ENCODE measurements around the gene CREBRF. TPM values are rescaled to one million over a fixed set of nuclear protein-coding genes. Genes with fewer than 3 reads are reported as not detected.
A peak's percentile ranks its signal among the peaks of the same experiment; 100 is the strongest.

CREBRF gene
- total RNA-seq, 1 donor from 2014 or later, result 10.0 TPM

- FAIRE-seq, result no peak
- no peak for TF ChIP-seq EZH2 (IDR thresholded peaks at IDR 0.05; ENCODE audit: insufficient read depth, low read length)
- TF ChIP-seq, protein P1, sequence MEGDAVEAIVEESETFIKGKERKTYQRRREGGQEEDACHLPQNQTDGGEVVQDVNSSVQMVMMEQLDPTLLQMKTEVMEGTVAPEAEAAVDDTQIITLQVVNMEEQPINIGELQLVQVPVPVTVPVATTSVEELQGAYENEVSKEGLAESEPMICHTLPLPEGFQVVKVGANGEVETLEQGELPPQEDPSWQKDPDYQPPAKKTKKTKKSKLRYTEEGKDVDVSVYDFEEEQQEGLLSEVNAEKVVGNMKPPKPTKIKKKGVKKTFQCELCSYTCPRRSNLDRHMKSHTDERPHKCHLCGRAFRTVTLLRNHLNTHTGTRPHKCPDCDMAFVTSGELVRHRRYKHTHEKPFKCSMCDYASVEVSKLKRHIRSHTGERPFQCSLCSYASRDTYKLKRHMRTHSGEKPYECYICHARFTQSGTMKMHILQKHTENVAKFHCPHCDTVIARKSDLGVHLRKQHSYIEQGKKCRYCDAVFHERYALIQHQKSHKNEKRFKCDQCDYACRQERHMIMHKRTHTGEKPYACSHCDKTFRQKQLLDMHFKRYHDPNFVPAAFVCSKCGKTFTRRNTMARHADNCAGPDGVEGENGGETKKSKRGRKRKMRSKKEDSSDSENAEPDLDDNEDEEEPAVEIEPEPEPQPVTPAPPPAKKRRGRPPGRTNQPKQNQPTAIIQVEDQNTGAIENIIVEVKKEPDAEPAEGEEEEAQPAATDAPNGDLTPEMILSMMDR (IDR thresholded peaks at IDR 0.05; ENCODE audit: insufficient read depth, low read depth, low read length), result no peak
- Mint-ChIP-seq H3K9me3 (ENCODE audit: unreplicated experiment) (no peaks in the 10 kb centered on the region), H3K4me1 (ENCODE audit: low read depth, unreplicated experiment) (peaks cover 9% of the 10 kb centered on the region), H3K4me3 (ENCODE audit: unreplicated experiment) (no peak overlapping the region), H3K27me3 (ENCODE audit: low read depth, unreplicated experiment) (peaks cover 1% of the 10 kb centered on the region), H3K27ac (ENCODE audit: unreplicated experiment) (no peak overlapping the region), H3K36me3 (ENCODE audit: low read depth, unreplicated experiment) (no peaks in the 10 kb centered on the region)
- Histone ChIP-seq H3K4me1 (ENCODE audit: insufficient read depth, low read length) (peaks cover 22% of the 10 kb centered on the region), H2AFZ (ENCODE audit: low read depth, low read length) (no peak overlapping the region), H4K20me1 (ENCODE audit: insufficient read depth, low read length) (no peaks in the 10 kb centered on the region), H3K9ac (ENCODE audit: low read length) (no peak overlapping the region), H3K79me2 (ENCODE audit: insufficient read depth, low read length) (no peaks in the 10 kb centered on the region), H3K27me3 (ENCODE audit: insufficient read depth, low read length) (no peaks in the 10 kb centered on the region), H3K4me2 (ENCODE audit: low read length) (no peak overlapping the region), H3K36me3 (ENCODE audit: insufficient read depth, low read length) (no peaks in the 10 kb centered on the region), H3K27ac (ENCODE audit: low read depth, low read length) (no peak overlapping the region), H3K9me3 (ENCODE audit: insufficient read depth, low read depth, low read length) (no peaks in the 10 kb centered on the region), H3K4me3 (ENCODE audit: insufficient read depth, low read depth, low read length) (no peak overlapping the region)
- no peak for DNase-seq (ENCODE audit: low read depth)
Measured at GRCh38 chr5:173053041-173053440, 3.1 kb upstream of the CREBRF start.

- H3K27me3 ChIP-seq (ENCODE audit: insufficient read depth, low read length), result no peaks in the 10 kb centered on the region
- Mint-ChIP-seq H3K9me3 (ENCODE audit: unreplicated experiment) (no peaks in the 10 kb centered on the region), H3K27ac (ENCODE audit: unreplicated experiment) (peak overlapping the region; percentile 51), H3K36me3 (ENCODE audit: low read depth, unreplicated experiment) (no peaks in the 10 kb centered on the region), H3K4me1 (ENCODE audit: low read depth, unreplicated experiment) (peaks cover 9% of the 10 kb centered on the region), H3K27me3 (ENCODE audit: low read depth, unreplicated experiment) (no peaks in the 10 kb centered on the region), H3K4me3 (ENCODE audit: unreplicated experiment) (peak overlapping the region; percentile 84)
- H3K36me3 ChIP-seq (ENCODE audit: insufficient read depth, low read length), result no peaks in the 10 kb centered on the region
- peak overlapping the region; percentile 92 for H3K4me3 ChIP-seq (ENCODE audit: insufficient read depth, low read depth, low read length)
- no peaks in the 10 kb centered on the region for H4K20me1 ChIP-seq (ENCODE audit: insufficient read depth, low read length)
- H3K9me3 ChIP-seq (ENCODE audit: insufficient read depth, low read depth, low read length), result no peaks in the 10 kb centered on the region
- H2AFZ ChIP-seq (ENCODE audit: low read depth, low read length), result peak overlapping the region; percentile 73
- H3K79me2 ChIP-seq (ENCODE audit: insufficient read depth, low read length), result peaks cover 5% of the 10 kb centered on the region
- H3K4me1 ChIP-seq (ENCODE audit: insufficient read depth, low read length), result peaks cover 24% of the 10 kb centered on the region
- H3K9ac ChIP-seq (ENCODE audit: low read length), result peak overlapping the region; percentile 97
- TF ChIP-seq, protein P1 (IDR thresholded peaks at IDR 0.05; ENCODE audit: insufficient read depth, low read depth, low read length), result no peak
- no peak for TF ChIP-seq EZH2 (IDR thresholded peaks at IDR 0.05; ENCODE audit: insufficient read depth, low read length)
- DNase-seq (ENCODE audit: low read depth) (no peak), FAIRE-seq (no peak)
- peak overlapping the region; percentile 90 for H3K4me2 ChIP-seq (ENCODE audit: low read length)
- H3K27ac ChIP-seq (ENCODE audit: low read depth, low read length), result no peak overlapping the region
Measured at GRCh38 chr5:173055042-173055721, 970 bp upstream of the CREBRF start.

DNA sequence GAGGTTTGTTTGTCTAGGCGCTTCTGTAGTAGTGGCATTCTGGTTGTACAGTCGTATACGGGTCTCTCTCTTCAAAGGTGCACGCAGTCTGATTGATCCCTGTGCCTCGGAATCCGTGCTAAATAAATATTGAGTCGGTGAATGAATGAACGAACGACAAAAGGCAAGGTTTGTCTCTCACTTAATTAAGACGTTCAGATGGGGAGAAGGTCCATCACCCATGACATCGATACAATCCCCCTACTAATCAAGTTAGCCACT is 500 bp upstream of the CREBRF start:
- H3K4me3 Mint-ChIP-seq (ENCODE audit: unreplicated experiment), result peak overlapping the region; percentile 84
- no peaks in the 10 kb centered on the region for H3K9me3 Mint-ChIP-seq (ENCODE audit: unreplicated experiment)
- no peaks in the 10 kb centered on the region for H3K27me3 Mint-ChIP-seq (ENCODE audit: low read depth, unreplicated experiment)
- Histone ChIP-seq H3K9me3 (ENCODE audit: insufficient read depth, low read depth, low read length) (no peaks in the 10 kb centered on the region), H3K79me2 (ENCODE audit: insufficient read depth, low read length) (peaks cover 5% of the 10 kb centered on the region), H3K27me3 (ENCODE audit: insufficient read depth, low read length) (no peaks in the 10 kb centered on the region), H3K4me1 (ENCODE audit: insufficient read depth, low read length) (peaks cover 24% of the 10 kb centered on the region), H3K4me3 (ENCODE audit: insufficient read depth, low read depth, low read length) (peak overlapping the region; percentile 92), H3K9ac (ENCODE audit: low read length) (peak overlapping the region; percentile 97), H3K4me2 (ENCODE audit: low read length) (peak overlapping the region; percentile 90), H3K36me3 (ENCODE audit: insufficient read depth, low read length) (no peaks in the 10 kb centered on the region), H2AFZ (ENCODE audit: low read depth, low read length) (peak overlapping the region; percentile 73), H3K27ac (ENCODE audit: low read depth, low read length) (peak overlapping the region; percentile 93), H4K20me1 (ENCODE audit: insufficient read depth, low read length) (no peaks in the 10 kb centered on the region)
- peak overlapping the region; percentile 51 for H3K27ac Mint-ChIP-seq (ENCODE audit: unreplicated experiment)
- H3K4me1 Mint-ChIP-seq (ENCODE audit: low read depth, unreplicated experiment), result peaks cover 8% of the 10 kb centered on the region
- no peaks in the 10 kb centered on the region for H3K36me3 Mint-ChIP-seq (ENCODE audit: low read depth, unreplicated experiment)
- no peak for TF ChIP-seq EZH2 (IDR thresholded peaks at IDR 0.05; ENCODE audit: insufficient read depth, low read length)
- TF ChIP-seq, protein P1 (IDR thresholded peaks at IDR 0.05; ENCODE audit: insufficient read depth, low read depth, low read length), result no peak
- FAIRE-seq (no peak), DNase-seq (ENCODE audit: low read depth) (no peak)
